ENCODE measurements around the gene TUBD1. TPM values are rescaled to one million over a fixed set of nuclear protein-coding genes. Genes with fewer than 3 reads are reported as not detected.

Gene TUBD1
- total and polyA plus RNA-seq, 2 of the 13 experiments (the other 11 are each of a cell fraction or from before 2014, with no cell fraction given), result 18.2 to 25.9 TPM

GRCh38 chr17:59839651-59840328 lies 53.0 kb downstream of the TUBD1 start (continued):
- TF ChIP-seq WIZ (CRISPR knock-in tag; IDR thresholded peaks at IDR 0.05) (no peak), GATAD2A (CRISPR knock-in tag; IDR thresholded peaks at IDR 0.05) (no peak), SMAD3 (CRISPR knock-in tag; IDR thresholded peaks at IDR 0.05) (no peak), ZNF672 (CRISPR knock-in tag; IDR thresholded peaks at IDR 0.05) (no peak), ZBTB20 (CRISPR knock-in tag; IDR thresholded peaks at IDR 0.05; ENCODE audit: borderline replicate concordance, low read depth) (no peak), MYPOP (CRISPR knock-in tag; IDR thresholded peaks at IDR 0.05) (0 out of 2 replicates have a peak, but pooled peaks have one; percentile 7), DRAP1 (CRISPR knock-in tag; IDR thresholded peaks at IDR 0.05) (no peak), CEBPZ (IDR thresholded peaks at IDR 0.05; ENCODE audit: low read length) (no peak), ZGPAT (CRISPR knock-in tag; IDR thresholded peaks at IDR 0.05) (no peak), ZNF557 (CRISPR knock-in tag; IDR thresholded peaks at IDR 0.05) (no peak), NR2C2 (CRISPR knock-in tag; IDR thresholded peaks at IDR 0.05; ENCODE audit: borderline replicate concordance) (0 out of 2 replicates have a peak, but pooled peaks have one; percentile 31), ELF1 (CRISPR knock-in tag; IDR thresholded peaks at IDR 0.05) (no peak), MLLT10 (CRISPR knock-in tag; IDR thresholded peaks at IDR 0.05) (no peak), TGIF2 (CRISPR knock-in tag; IDR thresholded peaks at IDR 0.05) (peak; percentile 25; the same call in 1 of the 2 replicates), ZBTB39 (CRISPR knock-in tag; IDR thresholded peaks at IDR 0.05) (no peak), SSRP1 (CRISPR knock-in tag; IDR thresholded peaks at IDR 0.05) (peak; percentile 12; the same call in 1 of the 2 replicates), ZNF335 (CRISPR knock-in tag; IDR thresholded peaks at IDR 0.05) (no peak), RBAK (CRISPR knock-in tag; IDR thresholded peaks at IDR 0.05) (no peak), ZC3H4 (CRISPR knock-in tag; IDR thresholded peaks at IDR 0.05; ENCODE audit: borderline replicate concordance) (peak; percentile 79; the same call in 1 of the 2 replicates), UBTF (CRISPR knock-in tag; IDR thresholded peaks at IDR 0.05) (no peak)
